ENCODE results near the gene EREG. TPM values are rescaled to one million over a fixed set of nuclear protein-coding genes. Genes with fewer than 3 reads are reported as not detected.

Gene EREG
- polyA plus RNA-seq, 1 of the 3 experiments (the other 2 are of a cell fraction) = not detected

- H3K4me2 ChIP-seq = no peak overlapping the region
- H3K79me2 ChIP-seq (ENCODE audit: insufficient read depth) = no peaks in the 10 kb centered on the region
- H3K27me3 ChIP-seq (ENCODE audit: insufficient read depth) = peaks cover 25% of the 10 kb centered on the region; the same call in 1 of the 2 replicates
- H3K9me3 ChIP-seq = no peaks in the 10 kb centered on the region
- H3K4me1 ChIP-seq (ENCODE audit: control insufficient read depth in 1 of 2, insufficient read depth in 2 of 2, low read depth in 1 of 2, low read length in 1 of 2) = no peaks in the 10 kb centered on the region
- DNase-seq = no peak
- no peaks in the 10 kb centered on the region for H3F3A ChIP-seq (replicated peaks; ENCODE audit: insufficient read depth)
- H3K9ac ChIP-seq = no peak overlapping the region
- H3K4me3 ChIP-seq (ENCODE audit: low read depth in 2 of 2, low read length in 1 of 2) = no peak overlapping the region
- no peak overlapping the region for H3K27ac ChIP-seq (ENCODE audit: low read depth in 2 of 2, low read length in 1 of 2)
- TF ChIP-seq TCF12 (IDR thresholded peaks at IDR 0.05) (no peak), IRF3 (IDR thresholded peaks at IDR 0.05; ENCODE audit: low read depth, low read length) (no peak), SIN3A (IDR thresholded peaks at IDR 0.05; ENCODE audit: borderline replicate concordance, low read depth, low read length) (no peak), ELF1 (IDR thresholded peaks at IDR 0.05) (no peak), RAD21 (IDR thresholded peaks at IDR 0.05; ENCODE audit: low read length) (no peak), EP300 (IDR thresholded peaks at IDR 0.05; ENCODE audit: borderline replicate concordance in 1 of 2, low read depth in 1 of 2, low read length in 1 of 2) (no peak), MXI1 (IDR thresholded peaks at IDR 0.05; ENCODE audit: low read depth, low read length) (no peak), MEF2A (IDR thresholded peaks at IDR 0.05; ENCODE audit: borderline replicate concordance, low read depth) (no peak), YY1 (IDR thresholded peaks at IDR 0.05; ENCODE audit: low read depth) (no peak), FOSL2 (IDR thresholded peaks at IDR 0.05; ENCODE audit: borderline replicate concordance, low read depth) (no peak), FOXJ3 (CRISPR knock-in tag; IDR thresholded peaks at IDR 0.05) (no peak), CHD2 (IDR thresholded peaks at IDR 0.05; ENCODE audit: low read length, partially characterized antibody) (no peak), GABPA (IDR thresholded peaks at IDR 0.05; ENCODE audit: low read depth) (no peak), FOXM1 (IDR thresholded peaks at IDR 0.05; ENCODE audit: low read depth) (no peak)
- H3K36me3 ChIP-seq (replicated peaks in 1 of 2; ENCODE audit: control insufficient read depth in 1 of 2, insufficient read depth in 2 of 2, low read length in 1 of 2) = no peaks in the 10 kb centered on the region
- H3K9me2 ChIP-seq = no peaks in the 10 kb centered on the region
- ChIA-PET POLR2A (no interaction called here), CTCF (no interaction called here)
- H2AFZ ChIP-seq (ENCODE audit: low read depth) = no peak overlapping the region
- 7% methylated on average over 6 of the region's 6 CpGs for WGBS (ENCODE audit: low lambda C conversion rate)
- no peaks in the 10 kb centered on the region for H4K20me1 ChIP-seq (ENCODE audit: insufficient read depth)
Measured at GRCh38 chr4:74379912-74380311, 15.0 kb downstream of the EREG start.

DNA sequence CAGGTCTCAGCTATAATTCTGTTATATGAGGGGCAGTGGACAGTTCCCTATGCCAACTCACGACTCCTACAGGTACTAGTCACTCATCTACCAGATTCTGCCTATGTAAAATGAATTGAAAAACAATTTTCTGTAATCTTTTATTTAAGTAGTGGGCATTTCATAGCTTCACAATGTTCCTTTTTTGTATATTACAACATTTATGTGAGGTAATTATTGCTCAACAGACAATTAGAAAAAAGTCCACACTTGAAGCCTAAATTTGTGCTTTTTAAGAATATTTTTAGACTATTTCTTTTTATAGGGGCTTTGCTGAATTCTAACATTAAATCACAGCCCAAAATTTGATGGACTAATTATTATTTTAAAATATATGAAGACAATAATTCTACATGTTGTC, 20.4 kb downstream of the EREG start:
- Histone ChIP-seq H3K79me2 (ENCODE audit: insufficient read depth) (no peaks in the 10 kb centered on the region), H3K4me2 (no peak overlapping the region), H3F3A (replicated peaks; ENCODE audit: insufficient read depth) (no peaks in the 10 kb centered on the region), H2AFZ (ENCODE audit: low read depth) (no peak overlapping the region), H3K27me3 (ENCODE audit: insufficient read depth) (peaks cover 12% of the 10 kb centered on the region; the same call in 1 of the 2 replicates), H4K20me1 (ENCODE audit: insufficient read depth) (no peaks in the 10 kb centered on the region), H3K9me2 (no peaks in the 10 kb centered on the region), H3K9me3 (no peaks in the 10 kb centered on the region), H3K27ac (ENCODE audit: low read depth in 2 of 2, low read length in 1 of 2) (no peak overlapping the region), H3K36me3 (replicated peaks in 1 of 2; ENCODE audit: control insufficient read depth in 1 of 2, insufficient read depth in 2 of 2, low read length in 1 of 2) (no peaks in the 10 kb centered on the region), H3K9ac (no peak overlapping the region), H3K4me3 (ENCODE audit: low read depth in 2 of 2, low read length in 1 of 2) (no peak overlapping the region), H3K4me1 (ENCODE audit: control insufficient read depth in 1 of 2, insufficient read depth in 2 of 2, low read depth in 1 of 2, low read length in 1 of 2) (no peaks in the 10 kb centered on the region)
- no peak for DNase-seq
- POLR2A ChIA-PET = no interaction called here
- CTCF ChIA-PET = interaction anchor here (0.9 to 1.0 kb wide), 2 partner anchors 8 to 15 kb away, joined by 3 to 4 read pairs; no protein-coding TSS in a partner anchor
- WGBS (ENCODE audit: low lambda C conversion rate) = 6% methylated on average over 1 of the region's 1 CpG
- TF ChIP-seq NFIC (IDR thresholded peaks at IDR 0.05; ENCODE audit: borderline replicate concordance) = no peak
- TF ChIP-seq YY1 (IDR thresholded peaks at IDR 0.05; ENCODE audit: low read depth) = no peak
- TF ChIP-seq SIN3A (IDR thresholded peaks at IDR 0.05; ENCODE audit: borderline replicate concordance, low read depth, low read length) = no peak
- TF ChIP-seq TCF12 (IDR thresholded peaks at IDR 0.05) = no peak
- no peak for TF ChIP-seq RAD21 (IDR thresholded peaks at IDR 0.05; ENCODE audit: low read length)
- TF ChIP-seq TEAD4 (IDR thresholded peaks at IDR 0.05; ENCODE audit: borderline replicate concordance, insufficient read depth) = no peak
- TF ChIP-seq, protein P1, sequence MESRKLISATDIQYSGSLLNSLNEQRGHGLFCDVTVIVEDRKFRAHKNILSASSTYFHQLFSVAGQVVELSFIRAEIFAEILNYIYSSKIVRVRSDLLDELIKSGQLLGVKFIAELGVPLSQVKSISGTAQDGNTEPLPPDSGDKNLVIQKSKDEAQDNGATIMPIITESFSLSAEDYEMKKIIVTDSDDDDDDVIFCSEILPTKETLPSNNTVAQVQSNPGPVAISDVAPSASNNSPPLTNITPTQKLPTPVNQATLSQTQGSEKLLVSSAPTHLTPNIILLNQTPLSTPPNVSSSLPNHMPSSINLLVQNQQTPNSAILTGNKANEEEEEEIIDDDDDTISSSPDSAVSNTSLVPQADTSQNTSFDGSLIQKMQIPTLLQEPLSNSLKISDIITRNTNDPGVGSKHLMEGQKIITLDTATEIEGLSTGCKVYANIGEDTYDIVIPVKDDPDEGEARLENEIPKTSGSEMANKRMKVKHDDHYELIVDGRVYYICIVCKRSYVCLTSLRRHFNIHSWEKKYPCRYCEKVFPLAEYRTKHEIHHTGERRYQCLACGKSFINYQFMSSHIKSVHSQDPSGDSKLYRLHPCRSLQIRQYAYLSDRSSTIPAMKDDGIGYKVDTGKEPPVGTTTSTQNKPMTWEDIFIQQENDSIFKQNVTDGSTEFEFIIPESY (IDR thresholded peaks at IDR 0.05; ENCODE audit: borderline replicate concordance, low read depth) = no peak
- no peak for TF ChIP-seq GABPA (IDR thresholded peaks at IDR 0.05; ENCODE audit: low read depth)
- no peak for TF ChIP-seq REST (IDR thresholded peaks at IDR 0.05; ENCODE audit: low read depth, low read length)
- TF ChIP-seq IRF3 (IDR thresholded peaks at IDR 0.05; ENCODE audit: low read depth, low read length) = no peak
